NCI-H748 (cell line): ENCODE data around the gene IL27RA.

Experiments used
- DNase-seq: peaks from one replicate; lab custom pipeline; 2025; ENCODE audit not compliant: unreplicated experiment; lab: John Stamatoyannopoulos, UW

The IL27RA gene

DNA sequence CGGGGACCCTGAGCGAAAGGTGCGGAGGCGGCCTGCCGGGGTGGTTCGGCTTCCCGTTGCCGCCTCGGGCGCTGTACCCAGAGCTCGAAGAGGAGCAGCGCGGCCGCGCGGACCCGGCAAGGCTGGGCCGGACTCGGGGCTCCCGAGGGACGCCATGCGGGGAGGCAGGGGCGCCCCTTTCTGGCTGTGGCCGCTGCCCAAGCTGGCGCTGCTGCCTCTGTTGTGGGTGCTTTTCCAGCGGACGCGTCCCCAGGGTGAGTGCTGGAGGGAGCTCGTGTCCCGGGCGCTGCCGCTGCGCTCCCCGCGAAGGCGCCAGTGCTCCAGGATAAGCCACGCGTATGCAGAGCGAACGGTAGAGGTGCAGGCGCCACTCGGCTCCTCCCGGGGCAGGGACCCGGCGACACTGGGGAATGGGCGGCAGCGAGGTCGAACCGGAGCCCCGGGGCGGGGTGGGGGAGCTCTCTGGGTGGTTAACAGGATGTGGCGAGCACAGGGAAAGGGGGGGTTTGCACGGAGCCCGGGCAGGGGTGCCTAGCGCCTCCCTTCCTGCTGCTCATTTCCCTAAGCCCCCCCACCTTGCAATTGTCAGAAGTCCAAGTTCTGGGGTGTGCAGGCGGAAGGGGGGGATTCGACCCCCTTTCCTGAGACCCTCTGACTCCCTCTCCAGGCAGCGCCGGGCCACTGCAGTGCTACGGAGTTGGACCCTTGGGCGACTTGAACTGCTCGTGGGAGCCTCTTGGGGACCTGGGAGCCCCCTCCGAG is at the start of gene IL27RA:
Gene IL27RA, plus strand, starts transcription at position 44 of the 762 bp plus-strand sequence. Its CDS starts 111 bp downstream, at position 155.
- peak; percentile 61 for DNase-seq

DNA sequence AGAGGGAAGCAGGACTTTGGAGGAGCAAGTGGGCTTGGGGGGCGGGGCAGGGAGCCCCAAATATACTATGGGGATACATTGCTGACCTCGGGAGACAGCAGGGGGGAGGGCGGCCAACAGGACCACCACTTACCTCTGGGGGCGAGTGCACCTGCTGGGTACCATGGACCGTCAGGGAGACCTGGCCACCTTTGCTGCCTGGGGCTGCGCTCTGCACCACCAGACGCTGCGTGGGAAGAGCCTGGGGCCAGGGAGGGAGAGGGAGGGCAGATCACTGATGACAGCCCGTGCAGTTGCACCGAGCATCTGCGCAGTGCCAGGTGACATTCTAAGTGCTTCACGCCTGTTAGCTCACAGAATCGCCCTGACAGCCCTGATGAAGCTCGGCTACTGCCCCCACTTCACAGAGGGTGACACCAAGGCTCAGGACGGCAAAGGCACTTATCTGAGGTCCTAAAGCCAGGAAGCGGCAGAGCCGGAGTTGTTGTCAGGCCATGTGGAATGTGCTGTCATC is 49.5 kb upstream of the IL27RA start:
- no peak for DNase-seq

DNA sequence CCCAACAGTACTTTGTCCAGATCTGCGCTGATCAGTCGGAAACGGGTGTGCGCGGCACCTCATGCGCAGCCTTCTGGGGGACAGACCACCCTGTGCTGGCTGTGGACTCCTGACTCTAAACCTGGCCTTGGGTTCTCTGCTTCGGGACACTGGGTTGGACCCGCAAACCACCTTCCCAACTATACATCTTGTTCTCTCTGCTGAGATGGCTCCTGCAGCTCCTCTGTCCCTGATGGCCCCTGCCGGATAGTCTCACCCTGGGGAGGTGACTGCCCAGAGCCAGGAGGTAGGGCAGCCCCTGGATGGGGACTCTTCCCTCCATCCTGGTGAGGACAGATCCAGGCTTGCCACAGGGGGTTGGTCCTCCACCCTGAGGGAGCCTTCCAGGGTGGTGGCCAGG is 48.8 kb upstream of the IL27RA start:
- no peak for DNase-seq

DNA sequence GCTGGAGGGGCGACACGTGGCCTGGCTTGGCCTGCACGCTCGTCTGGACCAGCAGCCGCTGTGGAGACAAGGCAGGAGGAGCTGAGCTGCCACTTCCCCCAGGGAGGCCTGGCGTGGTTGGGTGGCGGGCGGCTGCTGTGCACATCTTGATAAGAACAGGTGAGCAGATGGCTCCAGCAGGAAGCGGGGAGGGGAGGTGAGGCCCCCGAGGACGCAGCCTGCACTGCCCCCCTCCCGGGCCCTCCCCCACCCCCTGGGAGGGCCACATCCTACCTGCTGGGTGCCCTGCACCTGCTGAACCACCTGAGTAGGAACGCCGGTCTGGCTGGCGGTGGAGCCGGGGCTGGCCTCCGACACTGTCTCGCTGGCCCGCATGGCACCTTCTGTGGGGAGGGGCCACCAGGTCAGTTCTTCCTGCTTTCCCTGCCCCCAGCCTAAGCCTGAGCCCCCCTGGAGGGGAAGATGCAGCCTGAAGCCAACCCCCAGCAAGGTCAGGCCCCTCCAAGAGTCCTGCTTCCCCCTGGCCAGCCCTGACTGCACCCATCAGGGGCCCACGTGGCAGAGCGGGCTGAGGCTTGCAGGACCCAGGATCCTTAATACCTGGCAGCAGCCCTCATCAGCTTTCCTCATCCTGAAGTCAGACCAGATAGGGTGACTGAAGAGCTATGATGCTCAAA is 48.2 kb upstream of the IL27RA start:
- no peak for DNase-seq

DNA sequence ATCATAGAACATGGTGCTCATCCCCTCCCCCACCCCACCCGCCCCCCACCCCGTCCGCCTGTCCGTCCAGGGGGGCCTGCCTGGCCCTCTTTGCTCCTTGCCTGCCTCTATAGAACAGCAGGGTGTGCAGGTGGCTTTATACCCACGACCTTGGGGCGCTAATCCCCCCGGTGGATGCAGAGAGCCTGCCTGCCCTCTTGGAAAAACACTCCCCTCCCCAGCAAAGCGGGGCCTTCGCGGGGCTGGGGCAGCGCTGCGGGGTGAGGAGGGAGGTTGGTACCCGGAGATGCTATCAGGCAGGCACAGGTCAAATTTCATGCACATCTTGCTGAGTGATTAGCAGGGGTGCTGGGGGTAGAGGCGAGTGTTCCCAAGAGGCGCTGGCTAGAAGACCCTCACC is 47.4 kb upstream of the IL27RA start:
- no peak for DNase-seq

DNA sequence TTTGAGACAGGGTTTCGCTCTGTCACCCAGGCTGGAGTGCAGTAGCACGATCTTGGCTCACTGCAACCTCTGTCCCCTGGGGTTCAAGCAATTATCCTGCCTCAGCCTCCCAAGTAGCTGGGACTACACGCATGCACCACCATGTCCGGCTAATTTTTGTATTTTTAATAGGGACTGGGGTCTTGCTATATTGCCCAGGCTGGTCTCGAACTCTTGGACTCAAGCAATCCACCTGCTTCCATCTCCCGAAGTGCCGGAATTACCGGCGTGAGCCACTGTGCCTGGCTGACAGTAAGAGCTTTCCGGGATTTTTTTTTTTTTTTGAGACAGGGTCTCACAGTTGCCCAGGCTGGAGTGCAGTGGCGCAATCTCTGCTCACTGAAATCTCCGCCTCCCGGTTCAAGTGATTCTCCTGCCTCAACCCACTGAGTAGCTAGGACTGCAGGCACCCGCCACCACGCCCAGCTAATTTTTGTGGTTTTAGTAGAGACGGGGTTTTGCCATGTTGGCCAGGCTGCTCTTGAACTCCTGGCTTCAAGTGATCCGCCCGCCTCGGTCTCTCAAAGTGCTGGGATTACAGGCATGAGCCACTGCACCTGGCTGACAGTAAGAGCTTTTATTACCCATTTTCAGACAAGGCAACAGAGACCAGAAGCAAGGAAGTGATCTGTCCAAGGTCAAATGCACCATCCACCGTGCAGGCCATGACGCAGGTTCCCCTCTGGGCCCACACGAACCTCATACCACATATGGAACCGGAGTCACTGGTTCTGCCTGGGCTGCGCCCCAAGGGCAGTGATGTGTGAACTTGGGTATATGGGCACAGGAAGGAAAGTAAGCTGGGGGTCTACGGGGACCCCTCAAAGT is 46.5 kb upstream of the IL27RA start:
- no peak for DNase-seq

DNA sequence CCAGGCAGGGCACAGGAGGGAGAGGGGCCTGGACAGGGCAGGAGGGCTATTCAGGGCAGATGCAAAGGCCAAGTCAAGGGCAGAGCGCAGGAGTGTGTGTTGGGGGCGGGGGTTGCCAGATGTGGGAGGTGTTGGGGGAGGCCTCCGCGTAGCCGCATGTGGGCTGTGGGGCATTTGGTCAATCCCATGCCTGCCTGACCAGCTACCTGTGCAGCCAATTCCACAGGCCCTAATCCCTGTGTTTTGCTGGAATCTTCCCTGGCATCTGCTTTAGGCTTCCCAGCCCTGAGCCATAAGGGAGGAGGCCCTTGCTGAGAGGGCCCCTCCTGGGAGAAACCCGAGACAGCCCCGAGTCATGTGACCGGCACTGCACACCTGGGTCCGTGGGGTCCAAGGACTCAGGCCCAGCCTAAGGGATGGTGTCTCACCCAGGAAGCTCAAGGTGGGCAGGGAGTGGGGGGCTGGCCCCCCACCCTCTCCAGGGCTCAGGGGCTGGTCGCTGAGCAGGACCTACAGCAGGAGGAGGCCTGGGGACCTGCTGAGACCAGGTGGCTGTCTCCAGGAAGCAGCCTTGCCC is 45.7 kb upstream of the IL27RA start:
- no peak for DNase-seq

DNA sequence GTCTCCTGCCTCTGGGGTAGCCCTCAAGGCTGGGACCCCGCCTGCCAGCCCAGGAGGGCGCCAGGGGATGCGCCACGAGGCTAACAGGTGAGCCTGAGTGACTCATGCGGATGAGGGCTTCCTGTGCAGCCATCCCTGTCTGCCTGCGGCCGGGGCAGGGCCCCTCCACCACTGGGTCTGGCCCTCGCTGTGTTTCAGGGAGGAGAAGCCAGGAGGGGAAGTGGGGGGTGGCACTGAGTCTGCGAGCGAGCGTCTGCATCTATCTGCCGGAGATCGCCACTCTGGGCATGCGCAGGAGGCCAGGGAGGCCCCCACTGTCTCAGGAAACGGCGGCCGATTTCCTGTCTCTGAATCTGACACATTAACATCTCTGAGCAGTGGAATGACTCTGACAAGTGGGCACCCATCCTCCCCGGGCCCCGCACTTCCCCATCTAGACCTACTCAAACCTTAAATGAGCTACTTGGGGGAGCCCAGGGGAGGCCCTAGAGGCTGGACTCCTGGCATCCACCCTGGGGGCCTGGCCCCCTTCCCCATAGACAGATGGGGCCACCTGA is 45.1 kb upstream of the IL27RA start:
- DNase-seq: no peak

DNA sequence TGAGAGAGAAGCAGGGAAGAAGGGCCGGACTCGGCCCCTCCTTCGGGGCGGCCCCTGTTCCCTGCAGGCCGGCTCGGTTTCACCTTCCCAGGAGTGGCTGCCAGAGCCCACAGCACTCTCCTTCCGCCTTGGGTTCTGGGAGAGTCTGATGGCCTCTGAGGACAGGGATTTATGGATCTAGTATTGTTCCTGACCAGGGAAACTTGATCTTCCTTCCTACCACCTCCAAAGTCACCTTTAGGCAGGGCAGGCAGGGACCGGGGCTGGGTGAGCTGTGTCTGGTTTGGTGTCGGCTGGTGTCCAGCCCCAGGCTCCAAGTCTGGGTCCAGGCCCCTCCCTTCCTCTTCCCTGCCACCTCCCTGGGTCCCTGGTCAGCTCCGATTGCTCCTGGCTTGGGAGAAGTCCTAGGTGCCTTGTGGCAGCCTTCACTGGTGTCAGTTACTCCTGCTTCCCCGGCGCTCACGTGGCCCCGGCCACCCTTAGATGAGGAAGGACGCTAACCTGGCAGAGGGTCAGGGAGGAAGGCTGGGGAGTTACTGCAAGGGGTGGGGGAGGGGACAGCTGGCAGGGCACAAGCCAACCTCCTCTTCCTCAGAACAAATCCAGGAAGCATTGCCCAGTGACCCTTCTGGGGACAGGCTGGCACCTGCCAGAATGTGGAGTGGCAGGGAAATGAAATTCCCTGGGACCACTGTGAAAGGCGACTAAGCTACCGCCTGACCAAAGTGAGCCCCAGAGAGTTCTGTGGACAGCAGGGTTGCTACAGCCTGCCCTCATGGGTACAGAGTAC is 44.3 kb upstream of the IL27RA start:
- no peak for DNase-seq

DNA sequence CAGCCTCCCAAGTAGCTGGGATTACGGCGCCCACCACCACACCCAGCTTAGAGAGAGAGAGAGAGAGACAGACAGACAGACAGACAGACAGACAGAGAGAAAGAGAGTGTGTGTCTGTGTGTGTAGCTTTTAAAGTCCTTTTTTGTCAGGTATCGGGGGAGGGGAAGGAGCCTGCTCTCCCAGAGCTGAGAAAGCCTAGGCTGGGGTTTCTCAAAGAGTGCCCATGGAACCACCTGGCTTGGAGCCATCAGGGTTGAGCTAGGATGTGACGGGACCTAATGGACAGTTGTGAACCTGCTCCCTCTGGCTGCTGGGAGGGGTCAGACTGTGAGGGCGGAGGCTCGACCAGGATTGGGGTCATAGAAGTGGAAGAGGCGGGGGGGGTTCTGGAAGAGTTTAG is 42.1 kb upstream of the IL27RA start:
- no peak for DNase-seq

DNA sequence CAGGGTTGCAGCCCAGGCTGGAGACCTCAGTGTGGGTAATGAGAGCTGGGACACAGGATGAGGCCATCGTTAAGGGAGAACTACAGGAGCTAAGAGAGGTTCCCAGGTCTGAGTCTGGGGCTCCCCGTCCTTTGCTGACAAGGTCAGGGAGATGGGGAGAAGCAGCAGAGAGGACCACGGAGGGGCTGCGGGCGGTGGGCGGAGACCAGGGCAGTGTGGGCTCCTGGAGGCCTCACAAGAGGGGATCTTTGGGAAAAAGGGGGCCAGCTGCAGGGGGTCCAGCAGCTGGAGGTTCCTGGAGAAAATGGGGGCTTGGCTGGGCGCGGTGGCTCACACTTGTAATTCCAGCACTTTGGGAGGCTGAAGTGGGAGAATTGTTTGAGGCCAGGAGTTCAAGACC is 41.5 kb upstream of the IL27RA start:
- DNase-seq: no peak

DNA sequence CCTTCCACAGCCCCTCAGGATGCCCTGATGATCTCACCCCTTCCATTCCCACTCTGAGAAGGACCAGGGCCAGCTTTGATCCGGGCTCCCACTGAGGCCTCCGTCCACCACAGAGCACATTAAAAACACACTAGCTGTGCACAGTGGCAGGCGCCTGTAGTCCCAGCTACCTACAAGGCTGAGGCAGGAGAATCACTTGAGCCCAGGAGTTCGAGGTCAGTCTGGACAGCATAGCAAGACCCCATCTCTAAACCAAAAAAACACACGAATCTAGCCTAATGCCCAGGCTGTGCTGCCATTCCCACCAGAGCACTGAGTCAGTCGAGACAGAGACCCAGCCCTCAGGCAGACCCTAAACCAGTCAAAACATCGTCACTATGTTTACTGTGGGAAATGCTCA is 39.5 kb upstream of the IL27RA start:
- no peak for DNase-seq

DNA sequence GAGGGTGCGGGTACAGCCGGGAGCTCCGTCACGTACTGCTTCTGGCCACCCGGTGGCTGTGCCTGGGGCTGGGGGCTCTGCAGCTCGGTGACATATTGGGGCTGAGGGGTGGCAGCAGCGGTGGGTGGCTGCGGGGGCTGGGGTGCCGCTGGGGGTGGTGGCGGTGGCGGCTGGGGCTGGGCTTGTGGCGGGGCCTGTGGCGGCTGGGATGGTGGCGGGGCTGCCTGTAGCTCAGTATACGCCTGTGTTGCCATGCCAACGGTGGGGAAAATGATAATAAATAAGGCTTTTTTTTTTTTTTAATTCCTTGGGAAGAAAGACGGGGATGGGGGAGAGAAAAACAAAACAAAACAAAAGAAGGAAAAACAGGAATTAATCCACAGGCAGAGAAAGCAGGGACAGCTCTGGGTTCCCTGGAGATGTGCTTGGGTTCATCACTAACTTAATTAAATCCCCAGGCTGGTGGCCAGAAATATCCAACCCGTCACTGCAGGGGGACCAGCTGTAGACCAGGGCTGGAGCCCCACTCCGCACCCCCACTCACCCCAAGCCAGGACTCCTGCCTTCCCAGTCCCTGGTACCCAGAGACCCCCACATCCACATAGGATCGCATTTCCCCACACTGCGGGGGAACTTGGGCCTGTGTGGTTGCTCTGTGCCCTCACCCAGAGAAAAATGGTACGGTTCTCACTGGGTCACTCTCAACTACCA is 37.8 kb upstream of the IL27RA start:
- no peak for DNase-seq

DNA sequence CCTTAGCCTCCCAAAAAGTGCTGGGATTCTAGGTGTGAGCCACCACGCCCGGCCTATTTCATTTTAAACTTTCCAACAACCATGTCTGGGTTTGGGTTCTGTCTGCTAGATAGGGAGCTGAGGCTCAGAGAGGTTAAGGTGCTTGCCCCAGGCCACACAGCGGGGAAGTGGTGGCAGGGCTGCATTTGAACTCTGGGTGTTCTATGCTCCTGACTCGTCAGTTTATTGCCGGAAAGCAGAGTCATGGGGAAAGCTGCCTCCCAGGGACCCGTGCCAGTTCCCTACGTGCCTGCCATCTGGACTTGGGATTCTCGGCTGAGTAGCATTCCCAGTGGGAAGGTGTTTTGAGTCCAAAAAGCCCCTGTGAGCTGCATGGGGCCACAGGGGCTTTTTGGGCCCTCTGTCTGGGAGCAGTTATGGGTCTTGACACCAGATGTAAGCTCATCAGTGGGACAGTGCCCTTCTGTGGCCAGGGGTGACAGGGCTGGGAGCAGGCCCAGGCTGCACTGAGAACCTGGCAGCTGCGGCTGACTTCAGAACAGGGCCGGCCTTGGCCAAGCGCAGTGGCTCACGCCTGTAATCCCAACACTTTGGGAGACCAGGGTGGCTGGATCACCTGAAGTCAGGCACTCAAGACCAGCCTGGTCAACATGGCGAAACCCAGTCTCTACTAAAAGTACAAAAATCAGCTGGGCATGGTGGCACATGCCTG is 36.4 kb upstream of the IL27RA start:
- DNase-seq: no peak

DNA sequence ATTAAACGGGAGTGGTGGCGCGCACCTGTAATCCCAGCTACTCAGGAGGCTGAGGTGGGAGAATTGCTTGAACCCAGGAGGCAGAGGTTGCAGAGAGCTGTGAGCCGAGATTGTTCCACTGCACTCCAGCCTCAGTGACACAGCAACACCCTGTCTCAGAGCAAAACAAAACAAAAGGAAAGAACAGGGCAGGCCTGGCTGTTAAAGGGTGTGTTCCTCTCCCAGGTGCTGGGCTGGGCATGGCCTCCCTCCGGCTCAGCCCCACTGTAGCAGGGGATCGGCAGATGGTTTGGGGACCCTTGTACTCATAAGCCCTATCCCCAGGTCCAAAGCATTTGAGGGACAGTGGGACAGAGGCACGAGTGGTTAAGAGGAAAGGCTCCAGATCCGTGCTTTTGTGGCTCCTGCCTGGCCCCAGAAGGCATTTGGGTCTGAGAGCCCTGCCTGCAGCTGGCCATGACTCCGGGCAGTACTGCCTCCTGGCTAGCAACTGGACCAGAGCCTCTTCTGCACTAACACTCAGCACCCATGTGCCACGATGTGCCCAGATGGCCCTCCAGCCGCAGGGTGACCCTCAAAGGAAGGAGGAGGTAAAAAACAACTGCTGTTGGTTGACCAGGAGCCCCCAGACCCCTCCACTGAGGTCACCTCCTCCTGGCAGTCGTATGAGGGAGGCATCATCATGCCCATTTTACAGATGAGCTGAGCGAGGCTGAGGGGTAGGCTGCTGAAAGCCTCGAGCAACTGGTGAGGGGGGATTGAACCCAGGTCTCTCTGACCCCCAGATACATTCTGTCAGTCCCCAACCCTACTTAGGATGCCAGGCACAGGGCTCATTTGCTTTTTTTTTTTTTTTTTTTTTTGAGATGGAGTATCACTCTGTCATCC is 35.4 kb upstream of the IL27RA start:
- DNase-seq: no peak

DNA sequence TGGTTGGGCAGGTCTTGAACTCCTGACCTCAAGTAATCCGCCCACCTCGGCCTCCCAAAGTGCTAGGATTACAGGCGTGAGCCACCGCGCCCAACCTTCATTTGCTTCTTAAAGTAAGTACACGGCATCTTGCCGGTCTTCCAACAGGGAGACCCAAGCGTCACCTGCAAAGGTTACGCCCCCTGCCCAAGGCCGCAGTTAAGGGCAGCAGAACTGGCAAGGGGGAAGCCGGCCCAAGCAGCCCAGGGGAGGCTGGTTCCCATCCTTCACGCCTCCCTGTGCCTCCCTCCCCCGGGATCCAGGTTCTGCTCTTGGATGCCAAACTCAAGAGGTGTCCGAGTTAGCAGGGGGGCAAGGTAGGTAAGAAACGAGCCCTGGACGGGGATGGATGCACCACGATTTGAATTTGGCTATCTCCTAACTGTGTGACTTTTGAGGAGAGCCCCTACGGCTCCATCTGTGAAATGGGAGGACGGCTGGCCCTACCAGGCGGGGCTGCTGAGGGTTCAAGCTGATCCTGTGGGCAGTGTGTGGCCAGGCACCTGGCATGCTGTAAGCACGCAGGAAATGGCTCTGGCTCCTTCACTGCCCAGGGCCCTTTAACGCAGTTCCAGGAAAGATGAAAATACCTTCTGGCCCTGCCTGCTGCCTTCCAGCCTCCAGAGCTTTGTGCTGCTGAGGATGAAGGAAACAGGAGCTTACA is 34.5 kb upstream of the IL27RA start:
- no peak for DNase-seq

DNA sequence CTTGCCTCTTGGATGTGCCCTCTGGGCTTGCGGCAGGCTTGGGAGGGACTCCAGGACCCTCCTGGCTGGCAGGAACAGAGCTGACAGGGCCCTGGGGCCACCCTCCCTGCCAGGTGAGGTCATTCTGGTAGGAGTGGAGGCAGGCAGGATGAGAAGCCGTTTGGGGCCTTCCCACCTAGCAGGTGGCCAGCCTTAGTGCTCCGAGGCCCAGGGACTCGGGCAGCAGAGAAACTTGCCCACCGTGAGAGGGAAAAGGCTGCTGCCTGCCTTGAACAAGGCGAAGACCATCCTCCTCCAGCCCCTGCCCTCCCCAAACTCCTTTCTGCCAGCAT is 34.0 kb upstream of the IL27RA start:
- no peak for DNase-seq
